ENCODE measurements around the gene GRIP2.

Gene GRIP2

GRCh38 chr3:14490255-14490654 lies 49.9 kb downstream of the GRIP2 start:
- Histone ChIP-seq H3K36me3 (ENCODE audit: insufficient read depth, low read length) (peaks cover 10% of the 10 kb centered on the region; the same call in 1 of the 2 replicates), H3K9me3 (ENCODE audit: control insufficient read depth, insufficient read depth, low read length) (no peaks in the 10 kb centered on the region), H3K4me1 (ENCODE audit: insufficient read depth, low read length) (no peaks in the 10 kb centered on the region; the same call in 1 of the 2 replicates), H3K9ac (ENCODE audit: low read depth, low read length) (no peak overlapping the region)

GRCh38 chr3:14489641-14490040 lies 50.5 kb downstream of the GRIP2 start:
- peaks cover 10% of the 10 kb centered on the region; the same call in 1 of the 2 replicates for H3K36me3 ChIP-seq (ENCODE audit: insufficient read depth, low read length)
- H3K9me3 ChIP-seq (ENCODE audit: control insufficient read depth, insufficient read depth, low read length) = no peaks in the 10 kb centered on the region
- no peak overlapping the region for H3K9ac ChIP-seq (ENCODE audit: low read depth, low read length)
- no peaks in the 10 kb centered on the region for H3K4me1 ChIP-seq (ENCODE audit: insufficient read depth, low read length)

- Histone ChIP-seq H3K9me3 (ENCODE audit: control insufficient read depth, insufficient read depth, low read length) (no peaks in the 10 kb centered on the region), H3K9ac (ENCODE audit: low read depth, low read length) (no peak overlapping the region), H3K4me1 (ENCODE audit: insufficient read depth, low read length) (no peaks in the 10 kb centered on the region), H3K36me3 (ENCODE audit: insufficient read depth, low read length) (peaks cover 10% of the 10 kb centered on the region; the same call in 1 of the 2 replicates)
These were observed 51.7 kb downstream of the GRIP2 start for GRCh38 chr3:14488286-14489041.

DNA sequence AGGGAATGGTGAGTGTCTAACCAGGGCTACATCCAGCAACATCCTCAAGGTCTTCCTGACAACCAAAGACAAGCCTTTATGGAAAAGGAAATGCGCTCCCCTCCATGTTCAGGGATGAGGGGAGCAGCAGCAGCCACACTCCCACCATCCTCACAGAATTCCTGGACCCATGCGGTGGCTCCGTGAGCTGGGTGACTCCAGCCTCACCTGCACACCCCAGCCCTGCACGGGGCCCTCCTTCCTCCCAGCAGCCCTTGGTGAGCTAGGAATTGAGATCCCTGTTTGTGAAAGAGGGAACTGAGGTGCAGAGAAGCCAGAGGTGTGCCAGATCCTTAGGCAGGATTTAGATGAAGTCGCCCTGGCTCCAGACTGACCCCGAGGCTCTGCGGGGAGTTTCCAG lies 52.3 kb downstream of the GRIP2 start:
- peaks cover 10% of the 10 kb centered on the region; the same call in 1 of the 2 replicates for H3K36me3 ChIP-seq (ENCODE audit: insufficient read depth, low read length)
- H3K9me3 ChIP-seq (ENCODE audit: control insufficient read depth, insufficient read depth, low read length) = no peaks in the 10 kb centered on the region
- no peaks in the 10 kb centered on the region for H3K4me1 ChIP-seq (ENCODE audit: insufficient read depth, low read length)
- H3K9ac ChIP-seq (ENCODE audit: low read depth, low read length) = no peak overlapping the region

DNA sequence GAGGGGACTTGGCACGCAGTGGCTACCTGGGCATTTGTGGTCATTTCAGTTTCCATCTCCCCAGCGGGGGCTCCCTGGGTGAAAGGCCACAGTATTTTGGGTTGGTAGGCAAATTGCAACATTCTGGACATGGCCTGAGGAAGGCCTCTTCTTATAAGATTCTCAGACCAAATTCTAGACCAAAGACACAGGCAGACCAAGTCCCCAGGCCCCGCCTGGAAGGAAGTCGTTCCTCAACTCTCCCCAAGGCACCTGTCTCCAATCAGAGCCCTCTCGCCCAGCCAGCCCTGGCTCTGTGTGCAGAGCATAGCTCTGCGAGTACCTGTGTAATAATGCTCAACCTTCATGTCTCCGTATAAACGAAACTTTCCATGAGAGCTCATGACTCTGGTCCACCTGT lies 53.1 kb downstream of the GRIP2 start:
- H3K4me1 ChIP-seq (ENCODE audit: insufficient read depth, low read length) = peaks cover 2% of the 10 kb centered on the region; the same call in 1 of the 2 replicates
- no peak overlapping the region for H3K9ac ChIP-seq (ENCODE audit: low read depth, low read length)
- peaks cover 11% of the 10 kb centered on the region; the same call in 1 of the 2 replicates for H3K36me3 ChIP-seq (ENCODE audit: insufficient read depth, low read length)
- H3K9me3 ChIP-seq (ENCODE audit: control insufficient read depth, insufficient read depth, low read length) = no peaks in the 10 kb centered on the region

DNA sequence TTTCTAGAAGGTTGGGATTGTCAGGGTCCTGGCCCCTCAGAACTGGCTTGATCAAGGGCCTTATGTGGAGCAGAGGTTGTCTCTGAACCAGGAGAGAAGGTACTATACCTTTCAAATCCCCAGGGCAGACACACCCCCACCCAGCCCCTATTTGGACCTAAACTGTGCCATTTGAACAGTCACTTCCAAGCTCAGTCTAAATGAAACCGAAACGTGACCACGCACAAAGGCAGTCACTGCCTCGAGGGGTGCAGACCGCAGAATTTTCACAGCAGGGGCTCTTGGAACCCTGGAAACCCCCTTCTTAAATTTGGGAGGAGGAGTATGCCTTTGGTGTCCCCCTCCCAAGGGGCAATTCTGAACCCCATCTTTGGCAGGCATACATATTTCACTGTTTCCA lies 53.7 kb downstream of the GRIP2 start:
- H3K4me1 ChIP-seq (ENCODE audit: insufficient read depth, low read length) = peaks cover 7% of the 10 kb centered on the region; the same call in 1 of the 2 replicates
- H3K36me3 ChIP-seq (ENCODE audit: insufficient read depth, low read length) = peaks cover 17% of the 10 kb centered on the region
- H3K9me3 ChIP-seq (ENCODE audit: control insufficient read depth, insufficient read depth, low read length) = no peaks in the 10 kb centered on the region
- H3K9ac ChIP-seq (ENCODE audit: low read depth, low read length) = no peak overlapping the region

DNA sequence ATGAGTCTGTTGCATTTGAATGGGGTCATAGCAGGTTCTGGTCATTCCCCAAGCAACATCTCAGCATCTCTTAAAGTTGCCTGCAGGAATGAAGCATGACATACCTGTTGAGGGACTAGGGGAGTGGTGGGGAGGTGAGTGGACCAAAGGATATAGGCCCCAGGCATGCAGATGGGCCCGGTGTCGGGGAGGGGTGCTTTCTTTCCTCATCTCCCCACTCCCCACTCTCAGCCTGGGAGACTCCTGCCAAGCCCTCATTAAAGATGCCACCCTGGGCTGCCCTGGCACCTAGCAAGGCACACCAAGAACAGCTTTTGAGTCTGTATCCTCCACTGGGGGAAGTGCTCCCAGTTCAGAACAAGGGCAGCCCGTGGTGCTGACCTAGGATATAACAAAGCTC lies 54.2 kb downstream of the GRIP2 start:
- H3K36me3 ChIP-seq (ENCODE audit: insufficient read depth, low read length) = peaks cover 20% of the 10 kb centered on the region
- no peaks in the 10 kb centered on the region for H3K9me3 ChIP-seq (ENCODE audit: control insufficient read depth, insufficient read depth, low read length)
- peaks cover 11% of the 10 kb centered on the region; the same call in 1 of the 2 replicates for H3K4me1 ChIP-seq (ENCODE audit: insufficient read depth, low read length)
- H3K9ac ChIP-seq (ENCODE audit: low read depth, low read length) = no peak overlapping the region

- Histone ChIP-seq H3K4me1 (ENCODE audit: insufficient read depth, low read length) (peaks cover 11% of the 10 kb centered on the region; the same call in 1 of the 2 replicates), H3K36me3 (ENCODE audit: insufficient read depth, low read length) (peaks cover 21% of the 10 kb centered on the region), H3K9ac (ENCODE audit: low read depth, low read length) (no peak overlapping the region), H3K9me3 (ENCODE audit: control insufficient read depth, insufficient read depth, low read length) (no peaks in the 10 kb centered on the region)
These were observed 55.4 kb downstream of the GRIP2 start for GRCh38 chr3:14484741-14485140.

GRCh38 chr3:14483286-14483685 lies 56.9 kb downstream of the GRIP2 start:
- Histone ChIP-seq H3K9me3 (ENCODE audit: control insufficient read depth, insufficient read depth, low read length) (no peaks in the 10 kb centered on the region), H3K4me1 (ENCODE audit: insufficient read depth, low read length) (peaks cover 11% of the 10 kb centered on the region; the same call in 1 of the 2 replicates), H3K9ac (ENCODE audit: low read depth, low read length) (no peak overlapping the region), H3K36me3 (ENCODE audit: insufficient read depth, low read length) (peaks cover 29% of the 10 kb centered on the region)

DNA sequence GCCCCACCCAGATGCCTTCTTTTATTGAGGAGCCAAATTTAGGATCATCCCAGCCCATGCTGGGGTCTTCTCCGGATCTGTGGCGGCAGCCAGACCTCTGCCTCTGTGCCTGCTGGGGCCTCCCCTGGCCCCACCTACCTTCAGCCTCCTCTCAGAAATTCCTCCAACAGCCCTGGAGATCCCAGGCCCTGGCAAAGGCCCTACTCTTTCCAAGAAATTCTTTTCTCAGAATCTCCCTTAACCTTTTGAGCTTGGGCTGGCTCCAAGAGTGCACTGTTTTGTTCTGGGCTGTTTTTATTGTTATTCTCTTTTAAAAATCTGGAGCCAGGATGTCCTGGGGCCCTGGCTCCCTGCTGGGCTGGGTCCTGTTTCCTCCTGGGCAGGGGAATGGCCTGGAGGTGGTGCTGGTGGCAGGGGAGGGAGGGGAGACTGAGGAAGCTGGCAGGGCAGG lies 57.8 kb downstream of the GRIP2 start:
- Histone ChIP-seq H3K36me3 (ENCODE audit: insufficient read depth, low read length) (peaks cover 28% of the 10 kb centered on the region), H3K4me1 (ENCODE audit: insufficient read depth, low read length) (peaks cover 11% of the 10 kb centered on the region; the same call in 1 of the 2 replicates), H3K9me3 (ENCODE audit: control insufficient read depth, insufficient read depth, low read length) (no peaks in the 10 kb centered on the region), H3K9ac (ENCODE audit: low read depth, low read length) (no peak overlapping the region)

DNA sequence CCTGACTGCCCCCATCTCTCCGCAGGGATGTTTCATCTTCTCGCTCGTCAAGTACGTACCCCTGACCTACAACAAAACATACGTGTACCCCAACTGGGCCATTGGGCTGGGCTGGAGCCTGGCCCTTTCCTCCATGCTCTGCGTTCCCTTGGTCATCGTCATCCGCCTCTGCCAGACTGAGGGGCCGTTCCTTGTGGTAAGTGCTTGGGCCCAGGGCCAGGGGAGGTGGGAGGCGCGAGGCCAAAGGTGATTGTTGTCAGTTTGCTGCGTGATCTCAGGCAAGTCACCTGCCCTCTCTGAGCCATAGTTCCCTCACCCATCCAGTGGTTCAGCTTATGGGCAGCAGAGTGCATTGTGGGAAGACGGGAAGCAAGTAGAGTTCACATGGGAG lies 58.5 kb downstream of the GRIP2 start:
- no peak overlapping the region for H3K9ac ChIP-seq (ENCODE audit: low read depth, low read length)
- H3K4me1 ChIP-seq (ENCODE audit: insufficient read depth, low read length) = peaks cover 11% of the 10 kb centered on the region; the same call in 1 of the 2 replicates
- H3K36me3 ChIP-seq (ENCODE audit: insufficient read depth, low read length) = peaks cover 32% of the 10 kb centered on the region
- H3K9me3 ChIP-seq (ENCODE audit: control insufficient read depth, insufficient read depth, low read length) = no peaks in the 10 kb centered on the region

DNA sequence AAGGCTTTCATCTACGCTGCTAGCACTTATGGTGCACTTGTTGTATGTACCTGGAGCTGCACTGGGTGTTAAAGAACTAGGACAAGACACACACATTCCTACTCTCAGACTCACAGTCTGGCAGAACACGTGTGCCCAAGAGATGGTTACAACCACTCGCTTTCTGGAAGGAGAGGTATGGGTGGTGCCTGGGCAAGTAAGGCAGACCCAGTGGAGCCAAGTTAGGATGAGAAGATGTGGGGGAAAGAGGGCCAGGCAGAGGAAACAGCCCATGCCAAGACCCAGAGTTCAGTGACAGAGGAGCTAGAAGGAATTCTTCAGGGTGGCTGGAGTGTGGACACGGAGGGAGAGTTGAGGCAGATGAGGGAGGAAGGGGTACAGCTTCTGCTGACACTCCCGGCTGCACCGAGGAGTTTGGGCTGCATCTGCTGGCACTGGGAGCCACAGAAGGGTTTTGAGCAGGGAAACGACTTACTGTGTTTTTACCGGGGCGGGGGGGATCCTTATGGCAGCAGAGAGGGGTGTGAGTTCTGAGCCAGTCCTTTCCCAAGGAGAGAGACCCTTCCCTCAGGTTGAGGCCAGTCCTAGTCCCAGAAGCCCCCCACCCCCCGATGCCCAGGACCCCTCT lies 59.0 kb downstream of the GRIP2 start:
- H3K4me1 ChIP-seq (ENCODE audit: insufficient read depth, low read length) = peaks cover 11% of the 10 kb centered on the region; the same call in 1 of the 2 replicates
- peaks cover 36% of the 10 kb centered on the region for H3K36me3 ChIP-seq (ENCODE audit: insufficient read depth, low read length)
- no peaks in the 10 kb centered on the region for H3K9me3 ChIP-seq (ENCODE audit: control insufficient read depth, insufficient read depth, low read length)
- no peak overlapping the region for H3K9ac ChIP-seq (ENCODE audit: low read depth, low read length)

DNA sequence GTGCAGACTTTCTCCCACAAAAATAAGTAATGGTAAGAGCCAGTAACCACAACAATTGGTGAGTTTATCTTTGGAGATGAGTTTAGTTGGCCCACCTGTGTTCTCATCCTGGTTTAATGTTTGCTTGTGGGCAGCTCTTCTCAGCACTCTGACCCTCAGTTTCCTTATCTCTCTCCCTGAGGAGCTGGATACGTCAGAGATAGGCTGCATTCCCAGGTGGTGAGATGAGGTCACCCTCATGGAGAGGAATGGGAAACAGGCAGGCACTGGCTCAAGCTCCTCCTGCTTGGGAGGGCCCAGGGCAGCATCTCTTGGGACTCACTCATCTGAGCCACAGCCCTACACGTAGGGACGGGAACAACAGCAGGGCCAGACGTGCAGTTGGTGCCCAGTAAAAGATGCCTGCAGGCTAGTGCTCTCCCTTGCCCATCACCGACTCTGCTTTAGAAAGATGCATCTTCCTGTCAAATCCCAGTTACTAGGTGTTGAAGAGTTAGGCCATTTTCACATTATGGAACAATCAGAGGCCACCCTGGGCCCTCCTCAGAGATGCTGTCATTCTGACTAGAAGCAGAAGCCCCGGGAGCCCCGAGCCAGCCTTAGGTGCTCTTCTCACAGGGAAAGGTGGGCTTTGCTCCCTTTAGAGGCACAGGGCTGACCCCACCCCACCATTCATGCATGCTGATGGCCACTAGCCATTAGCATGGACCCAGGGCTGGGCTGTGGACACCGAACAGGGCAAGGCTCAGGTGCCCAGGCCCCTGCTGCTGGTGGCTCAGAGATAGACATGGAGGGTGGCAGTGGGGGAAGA lies 59.7 kb downstream of the GRIP2 start:
- no peaks in the 10 kb centered on the region for H3K9me3 ChIP-seq (ENCODE audit: control insufficient read depth, insufficient read depth, low read length)
- no peak overlapping the region for H3K9ac ChIP-seq (ENCODE audit: low read depth, low read length)
- H3K4me1 ChIP-seq (ENCODE audit: insufficient read depth, low read length) = peaks cover 11% of the 10 kb centered on the region; the same call in 1 of the 2 replicates
- H3K36me3 ChIP-seq (ENCODE audit: insufficient read depth, low read length) = peaks cover 42% of the 10 kb centered on the region

DNA sequence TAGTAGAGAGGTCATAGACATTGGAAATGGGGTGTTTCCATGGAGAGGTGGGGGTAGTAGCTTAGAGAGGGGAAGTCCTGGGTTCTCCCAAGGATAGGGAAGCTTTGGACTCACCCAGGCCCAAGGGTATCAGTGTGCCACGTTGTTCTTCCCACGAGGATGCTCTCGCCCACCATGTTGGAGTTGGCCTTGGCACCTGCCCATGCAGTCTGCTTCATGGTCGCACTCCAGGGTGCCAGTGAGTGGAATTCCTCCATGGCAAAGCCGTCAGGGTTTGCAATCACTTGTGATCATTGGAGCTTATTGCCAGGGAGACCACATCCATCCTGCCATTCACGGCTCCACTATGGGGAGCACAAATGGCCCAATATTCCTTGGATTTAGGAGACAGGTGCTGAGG lies 60.6 kb downstream of the GRIP2 start:
- peaks cover 11% of the 10 kb centered on the region; the same call in 1 of the 2 replicates for H3K4me1 ChIP-seq (ENCODE audit: insufficient read depth, low read length)
- peaks cover 46% of the 10 kb centered on the region for H3K36me3 ChIP-seq (ENCODE audit: insufficient read depth, low read length)
- H3K9me3 ChIP-seq (ENCODE audit: control insufficient read depth, insufficient read depth, low read length) = no peaks in the 10 kb centered on the region
- H3K9ac ChIP-seq (ENCODE audit: low read depth, low read length) = no peak overlapping the region

Data from ES-I3 (cell line).